ENCODE measurements around the gene CACNA1F. TPM values are rescaled to one million over a fixed set of nuclear protein-coding genes. Genes with fewer than 3 reads are reported as not detected.
A peak's percentile ranks its signal among the peaks of the same experiment; 100 is the strongest.

CACNA1F gene
- total RNA-seq, 1 donor from 2014 or later, result 4.9 TPM

DNA sequence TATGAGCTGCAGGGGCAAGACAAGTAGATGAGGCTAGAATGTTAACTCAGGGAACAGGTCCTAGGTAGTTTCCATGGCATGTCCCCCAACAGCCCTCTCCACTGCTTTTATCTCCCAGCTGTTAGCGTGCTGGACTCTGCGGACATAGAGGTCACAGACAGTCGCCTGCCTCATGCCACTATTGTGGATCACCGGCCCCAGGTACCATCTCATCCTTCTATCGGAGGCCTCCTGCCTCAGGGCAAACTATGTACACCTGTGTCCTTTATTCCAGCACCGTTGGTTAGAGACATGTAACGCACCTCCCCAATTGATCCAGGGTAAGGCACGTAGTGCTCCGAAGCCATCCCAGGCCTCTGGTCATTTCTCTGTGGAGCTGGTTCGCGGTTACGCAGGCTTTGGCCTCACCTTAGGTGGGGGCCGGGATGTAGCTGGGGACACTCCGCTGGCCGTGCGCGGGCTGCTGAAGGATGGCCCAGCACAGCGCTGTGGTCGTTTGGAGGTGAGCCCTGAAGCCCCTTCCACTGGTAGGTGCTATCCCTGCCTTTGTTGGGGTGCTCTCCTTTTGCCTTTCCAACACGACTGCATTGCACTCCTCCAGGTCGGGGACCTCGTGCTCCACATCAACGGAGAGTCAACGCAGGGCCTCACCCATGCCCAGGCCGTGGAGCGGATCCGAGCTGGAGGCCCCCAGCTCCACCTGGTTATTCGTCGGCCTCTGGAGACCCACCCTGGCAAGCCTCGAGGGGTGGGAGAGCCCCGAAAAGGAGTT, 68.4 kb downstream of the CACNA1F start:
- H3K4me1 Mint-ChIP-seq, result peaks cover 16% of the 10 kb centered on the region
- H3K27ac ChIP-seq, result no peak overlapping the region
- no peaks in the 10 kb centered on the region for H3K79me2 ChIP-seq (ENCODE audit: low read depth)

DNA sequence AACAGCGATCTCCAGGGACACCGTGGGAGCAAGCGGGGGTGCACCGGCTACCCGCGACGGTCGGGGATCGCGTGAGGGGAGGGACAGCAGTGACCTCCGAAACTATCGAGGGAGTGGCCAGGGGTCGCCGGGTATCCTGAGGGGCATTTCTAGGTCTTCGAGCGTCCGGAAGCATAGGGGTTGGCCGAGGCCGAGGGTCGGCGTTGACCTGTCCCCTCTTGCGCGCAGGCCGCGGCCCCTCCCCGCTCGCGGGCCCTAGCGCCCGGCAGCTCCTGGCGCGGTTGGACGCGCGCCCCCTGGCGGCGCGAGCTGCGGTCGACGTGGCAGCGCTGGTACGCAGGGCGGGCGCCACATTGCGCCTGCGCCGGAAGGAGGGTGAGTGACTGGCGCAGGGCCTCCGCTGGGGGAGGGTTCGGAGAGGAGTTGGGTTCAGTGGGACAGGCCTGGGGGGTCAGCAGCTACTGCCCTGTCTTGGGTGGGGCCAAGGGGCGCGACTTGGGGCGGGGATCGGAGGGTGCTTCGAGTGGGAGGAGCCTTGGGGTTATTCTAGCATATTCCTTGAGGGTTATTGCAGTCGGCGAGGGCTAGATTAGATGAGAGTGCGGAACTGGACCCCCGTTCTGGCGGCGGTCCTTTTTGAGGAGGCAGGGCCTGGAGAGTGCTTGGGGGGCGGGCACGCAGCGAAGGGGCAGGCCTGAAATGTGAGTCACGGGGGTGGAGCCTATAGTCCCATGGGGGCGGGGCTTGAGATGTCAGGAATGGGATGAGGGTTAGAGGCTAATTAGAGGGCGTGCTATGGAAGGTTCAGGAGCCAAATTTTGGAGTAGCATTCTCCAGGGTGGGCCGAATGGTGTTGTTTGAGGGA, 69.4 kb downstream of the CACNA1F start:
- Histone ChIP-seq H3F3A (ENCODE audit: low read depth) (peaks cover 5% of the 10 kb centered on the region), H3K79me2 (ENCODE audit: low read depth) (no peaks in the 10 kb centered on the region), H3K36me3 (no peaks in the 10 kb centered on the region), H3K4me2 (peak overlapping the region; percentile 54), H3K9me3 (ENCODE audit: low read depth) (no peaks in the 10 kb centered on the region), H3K9ac (no peak overlapping the region), H3K27ac (no peak overlapping the region), H2AFZ (replicated peaks) (no peak overlapping the region), H3K27me3 (peaks cover 55% of the 10 kb centered on the region), H3K4me1 (peaks cover 11% of the 10 kb centered on the region), H4K20me1 (ENCODE audit: low read depth) (no peaks in the 10 kb centered on the region), H3K4me3 (peak overlapping the region; percentile 41)
- peaks cover 23% of the 10 kb centered on the region for H3K9me3 Mint-ChIP-seq
- DNase-seq (ENCODE audit: low spot score), result peak; percentile 88
- H3K4me3 Mint-ChIP-seq, result peak overlapping the region; percentile 75
- peaks cover 13% of the 10 kb centered on the region for H3K27me3 Mint-ChIP-seq (ENCODE audit: insufficient read depth, low read depth)
- H3K27ac Mint-ChIP-seq, result no peak overlapping the region
- H3K36me3 Mint-ChIP-seq, result no peaks in the 10 kb centered on the region
- TF ChIP-seq, protein P1, sequence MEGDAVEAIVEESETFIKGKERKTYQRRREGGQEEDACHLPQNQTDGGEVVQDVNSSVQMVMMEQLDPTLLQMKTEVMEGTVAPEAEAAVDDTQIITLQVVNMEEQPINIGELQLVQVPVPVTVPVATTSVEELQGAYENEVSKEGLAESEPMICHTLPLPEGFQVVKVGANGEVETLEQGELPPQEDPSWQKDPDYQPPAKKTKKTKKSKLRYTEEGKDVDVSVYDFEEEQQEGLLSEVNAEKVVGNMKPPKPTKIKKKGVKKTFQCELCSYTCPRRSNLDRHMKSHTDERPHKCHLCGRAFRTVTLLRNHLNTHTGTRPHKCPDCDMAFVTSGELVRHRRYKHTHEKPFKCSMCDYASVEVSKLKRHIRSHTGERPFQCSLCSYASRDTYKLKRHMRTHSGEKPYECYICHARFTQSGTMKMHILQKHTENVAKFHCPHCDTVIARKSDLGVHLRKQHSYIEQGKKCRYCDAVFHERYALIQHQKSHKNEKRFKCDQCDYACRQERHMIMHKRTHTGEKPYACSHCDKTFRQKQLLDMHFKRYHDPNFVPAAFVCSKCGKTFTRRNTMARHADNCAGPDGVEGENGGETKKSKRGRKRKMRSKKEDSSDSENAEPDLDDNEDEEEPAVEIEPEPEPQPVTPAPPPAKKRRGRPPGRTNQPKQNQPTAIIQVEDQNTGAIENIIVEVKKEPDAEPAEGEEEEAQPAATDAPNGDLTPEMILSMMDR (IDR thresholded peaks at IDR 0.05), result peak; percentile 67
- TF ChIP-seq EZH2 (IDR thresholded peaks at IDR 0.05), result no peak
- TF ChIP-seq EZH2phosphoT487 (IDR thresholded peaks at IDR 0.05), result no peak
- H3K4me1 Mint-ChIP-seq, result peaks cover 16% of the 10 kb centered on the region

More for the DNA sequence above, 68.4 kb downstream of the CACNA1F start:
- Histone ChIP-seq H3F3A (ENCODE audit: low read depth) (peaks cover 5% of the 10 kb centered on the region), H3K36me3 (no peaks in the 10 kb centered on the region), H3K4me3 (no peak overlapping the region), H3K4me1 (peaks cover 11% of the 10 kb centered on the region), H3K9me3 (ENCODE audit: low read depth) (no peaks in the 10 kb centered on the region), H3K4me2 (no peak overlapping the region), H4K20me1 (ENCODE audit: low read depth) (no peaks in the 10 kb centered on the region), H3K9ac (no peak overlapping the region), H2AFZ (replicated peaks) (no peak overlapping the region), H3K27me3 (peaks cover 57% of the 10 kb centered on the region)
- peaks cover 13% of the 10 kb centered on the region for H3K27me3 Mint-ChIP-seq (ENCODE audit: insufficient read depth, low read depth)
- peak overlapping the region; percentile 33 for H3K4me3 Mint-ChIP-seq
- no peak for DNase-seq (ENCODE audit: low spot score)
- TF ChIP-seq EZH2phosphoT487 (IDR thresholded peaks at IDR 0.05), result no peak
- TF ChIP-seq, protein P1 (IDR thresholded peaks at IDR 0.05), result no peak
- TF ChIP-seq EZH2 (IDR thresholded peaks at IDR 0.05), result no peak
- peaks cover 23% of the 10 kb centered on the region for H3K9me3 Mint-ChIP-seq
- no peaks in the 10 kb centered on the region for H3K36me3 Mint-ChIP-seq
- H3K27ac Mint-ChIP-seq, result no peak overlapping the region

GRCh38 chrX:49162620-49163019, 70.5 kb downstream of the CACNA1F start, which contains the start of gene MAGIX:
Gene MAGIX, plus strand, starts transcription at chrX:49162758. Its CDS starts 132 bp downstream, at chrX:49162890.
- peak within 1 kb of the TSS; percentile 41 for H3K4me3 ChIP-seq
- peak within 1 kb of the TSS; percentile 54 for H3K4me2 ChIP-seq
- no peaks in the 10 kb centered on the region for H3K36me3 ChIP-seq
- Mint-ChIP-seq H3K4me3 (peak within 1 kb of the TSS; percentile 65), H3K27me3 (ENCODE audit: insufficient read depth, low read depth) (peaks cover 9% of the 10 kb centered on the region), H3K27ac (no peak within 1 kb of the TSS), H3K9me3 (peaks cover 19% of the 10 kb centered on the region), H3K36me3 (no peaks in the 10 kb centered on the region), H3K4me1 (peaks cover 14% of the 10 kb centered on the region)
- H3K9ac ChIP-seq, result no peak within 1 kb of the TSS
- no peaks in the 10 kb centered on the region for H3K79me2 ChIP-seq (ENCODE audit: low read depth)
- no peak within 1 kb of the TSS for H2AFZ ChIP-seq (replicated peaks)
- H4K20me1 ChIP-seq (ENCODE audit: low read depth), result no peaks in the 10 kb centered on the region
- DNase-seq (ENCODE audit: low spot score), result no peak
- H3K27me3 ChIP-seq, result peaks cover 55% of the 10 kb centered on the region
- TF ChIP-seq EZH2phosphoT487 (IDR thresholded peaks at IDR 0.05) (no peak), EZH2 (IDR thresholded peaks at IDR 0.05) (no peak)
- TF ChIP-seq, protein P1 (IDR thresholded peaks at IDR 0.05), result no peak
- no peaks in the 10 kb centered on the region for H3K9me3 ChIP-seq (ENCODE audit: low read depth)
- H3F3A ChIP-seq (ENCODE audit: low read depth), result peaks cover 5% of the 10 kb centered on the region
- peaks cover 10% of the 10 kb centered on the region for H3K4me1 ChIP-seq
- H3K27ac ChIP-seq, result no peak within 1 kb of the TSS
